ENCODE measurements around the gene CEP131.

CEP131 gene

DNA sequence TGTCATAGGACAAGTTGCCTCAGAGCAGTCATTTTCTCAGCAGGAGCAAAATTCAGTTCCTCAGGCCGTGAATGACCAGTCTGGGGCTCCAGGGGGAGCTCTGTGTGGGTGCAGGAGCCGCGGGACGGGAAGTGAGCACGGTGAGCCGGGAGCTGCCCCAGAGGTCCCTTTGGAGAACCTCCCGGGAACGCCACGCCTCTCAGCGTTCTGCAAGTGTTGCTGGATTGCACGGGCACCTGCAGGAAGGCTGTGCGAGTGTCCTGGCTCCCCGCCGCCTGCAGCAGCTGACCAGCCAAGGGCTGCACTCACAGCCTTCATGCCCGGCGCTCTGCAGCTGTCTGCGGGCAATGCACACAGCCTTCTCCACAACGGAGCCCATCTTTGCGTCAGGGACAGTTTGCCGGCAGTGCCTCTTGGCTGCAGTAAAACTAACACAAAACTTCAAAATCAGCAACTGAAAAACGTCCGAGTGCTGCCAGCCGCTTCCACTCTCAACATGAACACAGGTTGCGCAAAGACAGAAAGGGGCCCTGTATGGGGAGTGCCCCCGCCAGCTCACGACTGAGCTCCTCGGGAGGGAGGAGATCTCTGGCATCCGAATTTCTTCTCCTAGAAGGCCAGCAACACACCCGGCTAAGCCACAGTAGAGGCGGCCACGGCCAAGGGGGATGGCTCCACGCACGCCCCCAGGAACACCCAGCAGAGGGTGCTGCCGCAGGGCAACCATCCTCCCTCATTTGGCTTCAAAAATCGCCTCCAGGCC is 32.4 kb upstream of the CEP131 start:
- peak overlapping the region; percentile 13 for H3K27ac ChIP-seq
- no peaks in the 10 kb centered on the region for H3K27me3 ChIP-seq (ENCODE audit: insufficient read depth, low read depth, severe bottlenecking)
- no peaks in the 10 kb centered on the region for H3K9me3 ChIP-seq (ENCODE audit: severe bottlenecking)
- H3K36me3 ChIP-seq = peaks cover 17% of the 10 kb centered on the region
- TF ChIP-seq, protein P1, sequence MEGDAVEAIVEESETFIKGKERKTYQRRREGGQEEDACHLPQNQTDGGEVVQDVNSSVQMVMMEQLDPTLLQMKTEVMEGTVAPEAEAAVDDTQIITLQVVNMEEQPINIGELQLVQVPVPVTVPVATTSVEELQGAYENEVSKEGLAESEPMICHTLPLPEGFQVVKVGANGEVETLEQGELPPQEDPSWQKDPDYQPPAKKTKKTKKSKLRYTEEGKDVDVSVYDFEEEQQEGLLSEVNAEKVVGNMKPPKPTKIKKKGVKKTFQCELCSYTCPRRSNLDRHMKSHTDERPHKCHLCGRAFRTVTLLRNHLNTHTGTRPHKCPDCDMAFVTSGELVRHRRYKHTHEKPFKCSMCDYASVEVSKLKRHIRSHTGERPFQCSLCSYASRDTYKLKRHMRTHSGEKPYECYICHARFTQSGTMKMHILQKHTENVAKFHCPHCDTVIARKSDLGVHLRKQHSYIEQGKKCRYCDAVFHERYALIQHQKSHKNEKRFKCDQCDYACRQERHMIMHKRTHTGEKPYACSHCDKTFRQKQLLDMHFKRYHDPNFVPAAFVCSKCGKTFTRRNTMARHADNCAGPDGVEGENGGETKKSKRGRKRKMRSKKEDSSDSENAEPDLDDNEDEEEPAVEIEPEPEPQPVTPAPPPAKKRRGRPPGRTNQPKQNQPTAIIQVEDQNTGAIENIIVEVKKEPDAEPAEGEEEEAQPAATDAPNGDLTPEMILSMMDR (IDR thresholded peaks at IDR 0.05; ENCODE audit: low read depth, low read length) = peak; percentile 85
- no peak overlapping the region; the same call in 1 of the 2 replicates for H3K4me3 ChIP-seq (ENCODE audit: low read depth, low read length)
- peak; percentile 91 for DNase-seq

- H3K9me3 ChIP-seq (ENCODE audit: severe bottlenecking) = no peaks in the 10 kb centered on the region
- DNase-seq = peak; percentile 72
- H3K4me3 ChIP-seq (ENCODE audit: low read depth, low read length) = no peak overlapping the region
- H3K36me3 ChIP-seq = peaks cover 9% of the 10 kb centered on the region
- no peaks in the 10 kb centered on the region for H3K27me3 ChIP-seq (ENCODE audit: insufficient read depth, low read depth, severe bottlenecking)
- TF ChIP-seq, protein P1 (IDR thresholded peaks at IDR 0.05; ENCODE audit: low read depth, low read length) = peak; percentile 90
- peak overlapping the region; percentile 91 for H3K27ac ChIP-seq
These were observed 30.8 kb upstream of the CEP131 start for GRCh38 chr17:81253358-81254131.

DNA sequence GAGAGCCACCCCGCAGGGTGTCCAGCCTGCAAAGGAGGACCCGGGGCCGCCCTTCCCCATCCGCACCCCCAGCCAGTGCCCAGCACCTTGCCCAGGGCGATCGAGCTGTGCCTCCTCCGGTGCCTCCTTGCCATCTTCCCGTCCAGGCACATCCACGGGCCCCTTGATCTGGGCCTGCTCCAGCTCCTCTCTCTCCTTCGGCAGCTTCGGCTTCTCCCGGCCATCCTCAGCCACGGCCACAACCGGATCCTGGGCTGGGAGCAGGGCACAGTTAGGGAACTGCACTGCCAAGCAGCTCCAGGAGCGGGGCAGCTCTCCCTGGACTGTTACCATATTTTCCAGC is 30.2 kb upstream of the CEP131 start:
- Histone ChIP-seq H3K27ac (peak overlapping the region; percentile 91), H3K27me3 (ENCODE audit: insufficient read depth, low read depth, severe bottlenecking) (no peaks in the 10 kb centered on the region), H3K9me3 (ENCODE audit: severe bottlenecking) (no peaks in the 10 kb centered on the region), H3K4me3 (ENCODE audit: low read depth, low read length) (no peak overlapping the region), H3K36me3 (peaks cover 8% of the 10 kb centered on the region)
- TF ChIP-seq, protein P1 (IDR thresholded peaks at IDR 0.05; ENCODE audit: low read depth, low read length) = no peak
- no peak for DNase-seq

DNA sequence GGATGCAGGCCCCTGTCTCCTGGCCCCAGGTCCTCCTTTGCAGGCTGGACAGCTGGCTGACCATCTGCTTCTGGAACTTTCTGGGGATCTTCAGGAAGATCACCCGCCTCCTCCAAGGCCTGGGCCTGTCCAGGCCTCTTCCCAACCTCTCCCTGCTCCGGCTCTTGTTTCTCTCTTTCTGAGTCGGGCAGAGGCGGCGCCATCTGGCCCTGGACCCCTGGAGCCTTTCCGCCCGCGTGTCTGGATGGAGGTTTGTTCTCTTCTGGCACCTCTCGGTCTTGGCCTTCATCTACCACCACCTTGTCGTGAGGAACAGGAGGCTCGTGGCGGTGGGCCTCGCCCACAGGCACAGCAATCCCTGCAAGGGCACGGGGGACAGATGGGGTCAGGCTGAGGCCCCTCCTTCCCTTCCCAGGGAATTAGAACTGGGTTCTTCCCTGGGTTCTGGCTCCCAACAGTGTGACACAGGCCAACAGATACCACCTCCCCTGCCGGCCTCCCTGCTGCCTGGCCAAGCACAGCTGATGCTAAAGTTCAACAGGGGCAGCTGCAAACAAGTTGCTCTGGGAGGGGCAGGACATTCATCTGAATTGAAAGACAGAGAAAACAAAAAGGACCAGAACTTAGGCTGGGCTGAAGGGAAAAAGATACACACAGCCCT is 29.7 kb upstream of the CEP131 start:
- Histone ChIP-seq H3K36me3 (peaks cover 8% of the 10 kb centered on the region), H3K27ac (peak overlapping the region; percentile 91), H3K27me3 (ENCODE audit: insufficient read depth, low read depth, severe bottlenecking) (no peaks in the 10 kb centered on the region), H3K9me3 (ENCODE audit: severe bottlenecking) (no peaks in the 10 kb centered on the region), H3K4me3 (ENCODE audit: low read depth, low read length) (peak overlapping the region; percentile 13)
- peak; percentile 84 for DNase-seq
- TF ChIP-seq, protein P1 (IDR thresholded peaks at IDR 0.05; ENCODE audit: low read depth, low read length) = no peak

GRCh38 chr17:81251709-81252301 is 29.0 kb upstream of the CEP131 start:
- H3K36me3 ChIP-seq = peaks cover 8% of the 10 kb centered on the region
- TF ChIP-seq, protein P1 (IDR thresholded peaks at IDR 0.05; ENCODE audit: low read depth, low read length) = no peak
- H3K9me3 ChIP-seq (ENCODE audit: severe bottlenecking) = no peaks in the 10 kb centered on the region
- H3K27me3 ChIP-seq (ENCODE audit: insufficient read depth, low read depth, severe bottlenecking) = no peaks in the 10 kb centered on the region
- peak; percentile 93 for DNase-seq
- peak overlapping the region; percentile 13 for H3K4me3 ChIP-seq (ENCODE audit: low read depth, low read length)
- H3K27ac ChIP-seq = peak overlapping the region; percentile 91
